ENCODE data around the gene NDUFS4.

GRCh38 chr5:53576674-53577073, 16.2 kb downstream of the NDUFS4 start:
- TF ChIP-seq CTCF (IDR thresholded peaks at IDR 0.05; ENCODE audit: insufficient read depth, low read length) (no peak), SPI1 (IDR thresholded peaks at IDR 0.05; ENCODE audit: borderline replicate concordance, low read depth) (no peak), REST (IDR thresholded peaks at IDR 0.05; ENCODE audit: insufficient replicate concordance, low read depth) (no peak), POLR2AphosphoS5 (IDR thresholded peaks at IDR 0.05; ENCODE audit: low read depth) (no peak)

Data from HL-60 (cell line).